ENCODE measurements around the gene DENND1B. TPM values are rescaled to one million over a fixed set of nuclear protein-coding genes. Genes with fewer than 3 reads are reported as not detected.
"Not testable (repeated sequence)": the region's sequence is repeated elsewhere in the genome, so short reads cannot be mapped to it uniquely, and the experiment has no call there.

DENND1B gene
- total RNA-seq, 1 donor from 2014 or later: 13.1 TPM

- peaks cover 10% of the 10 kb centered on the region for H3K4me1 Mint-ChIP-seq
- no peaks in the 10 kb centered on the region for H3K9me3 Mint-ChIP-seq
- no peaks in the 10 kb centered on the region for H3F3A ChIP-seq (ENCODE audit: low read depth)
- no peaks in the 10 kb centered on the region for H3K79me2 ChIP-seq (ENCODE audit: low read depth)
- no peak overlapping the region for H3K27ac Mint-ChIP-seq
- H3K4me1 ChIP-seq: peaks cover 9% of the 10 kb centered on the region
- H2AFZ ChIP-seq (replicated peaks): no peak overlapping the region
- no peak for DNase-seq (ENCODE audit: low spot score)
- H3K27ac ChIP-seq: no peak overlapping the region
- H3K9ac ChIP-seq: no peak overlapping the region
- H4K20me1 ChIP-seq (ENCODE audit: low read depth): no peaks in the 10 kb centered on the region
- no peak overlapping the region for H3K4me3 ChIP-seq
- no peak overlapping the region for H3K4me2 ChIP-seq
- H3K36me3 Mint-ChIP-seq: peaks cover 1% of the 10 kb centered on the region
- TF ChIP-seq EZH2 (IDR thresholded peaks at IDR 0.05) (no peak), EZH2phosphoT487 (IDR thresholded peaks at IDR 0.05) (no peak)
- TF ChIP-seq, protein P1, sequence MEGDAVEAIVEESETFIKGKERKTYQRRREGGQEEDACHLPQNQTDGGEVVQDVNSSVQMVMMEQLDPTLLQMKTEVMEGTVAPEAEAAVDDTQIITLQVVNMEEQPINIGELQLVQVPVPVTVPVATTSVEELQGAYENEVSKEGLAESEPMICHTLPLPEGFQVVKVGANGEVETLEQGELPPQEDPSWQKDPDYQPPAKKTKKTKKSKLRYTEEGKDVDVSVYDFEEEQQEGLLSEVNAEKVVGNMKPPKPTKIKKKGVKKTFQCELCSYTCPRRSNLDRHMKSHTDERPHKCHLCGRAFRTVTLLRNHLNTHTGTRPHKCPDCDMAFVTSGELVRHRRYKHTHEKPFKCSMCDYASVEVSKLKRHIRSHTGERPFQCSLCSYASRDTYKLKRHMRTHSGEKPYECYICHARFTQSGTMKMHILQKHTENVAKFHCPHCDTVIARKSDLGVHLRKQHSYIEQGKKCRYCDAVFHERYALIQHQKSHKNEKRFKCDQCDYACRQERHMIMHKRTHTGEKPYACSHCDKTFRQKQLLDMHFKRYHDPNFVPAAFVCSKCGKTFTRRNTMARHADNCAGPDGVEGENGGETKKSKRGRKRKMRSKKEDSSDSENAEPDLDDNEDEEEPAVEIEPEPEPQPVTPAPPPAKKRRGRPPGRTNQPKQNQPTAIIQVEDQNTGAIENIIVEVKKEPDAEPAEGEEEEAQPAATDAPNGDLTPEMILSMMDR (IDR thresholded peaks at IDR 0.05): no peak
- no peaks in the 10 kb centered on the region for H3K36me3 ChIP-seq
- no peak overlapping the region for H3K4me3 Mint-ChIP-seq
- H3K27me3 Mint-ChIP-seq (ENCODE audit: insufficient read depth, low read depth): no peaks in the 10 kb centered on the region
- no peaks in the 10 kb centered on the region for H3K9me3 ChIP-seq (ENCODE audit: low read depth)
- no peaks in the 10 kb centered on the region for H3K27me3 ChIP-seq
These were observed 13.6 kb downstream of the DENND1B start for GRCh38 chr1:197761654-197762053.

DNA sequence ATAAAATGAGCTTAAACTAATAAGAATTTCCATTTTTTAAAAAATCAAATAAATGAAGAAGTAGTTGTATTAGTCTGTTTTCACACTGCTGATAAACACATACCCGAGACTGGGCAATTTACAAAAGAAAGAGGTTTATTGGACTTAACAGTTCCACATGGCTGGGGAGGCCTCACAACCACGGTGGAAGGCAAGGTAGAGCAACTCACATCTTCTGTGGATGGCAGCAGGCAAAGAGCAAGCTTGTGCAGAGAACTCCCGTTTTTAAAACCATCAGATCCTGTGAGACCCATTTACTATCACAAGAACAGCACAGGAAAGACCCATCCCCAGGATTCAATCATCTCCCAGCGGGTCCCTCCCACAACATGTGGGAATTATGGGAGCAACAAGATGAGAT is 19.7 kb downstream of the DENND1B start:
- not testable (repeated sequence) for H3K27ac Mint-ChIP-seq; H2AFZ ChIP-seq (replicated peaks); H3K9me3 ChIP-seq (ENCODE audit: low read depth); H3F3A ChIP-seq (ENCODE audit: low read depth); H3K36me3 Mint-ChIP-seq; H3K27me3 ChIP-seq; H3K9me3 Mint-ChIP-seq; H3K9ac ChIP-seq; H3K4me1 Mint-ChIP-seq; H3K36me3 ChIP-seq; H3K4me2 ChIP-seq; H3K79me2 ChIP-seq (ENCODE audit: low read depth); H3K4me3 Mint-ChIP-seq; DNase-seq (ENCODE audit: low spot score); H3K27me3 Mint-ChIP-seq (ENCODE audit: insufficient read depth, low read depth); H3K4me1 ChIP-seq; H3K4me3 ChIP-seq; H4K20me1 ChIP-seq (ENCODE audit: low read depth); H3K27ac ChIP-seq

- H3K27me3 ChIP-seq; H3K4me1 Mint-ChIP-seq; H3K4me3 ChIP-seq; H3K27ac Mint-ChIP-seq; H2AFZ ChIP-seq (replicated peaks); H3K27me3 Mint-ChIP-seq (ENCODE audit: insufficient read depth, low read depth); H3K79me2 ChIP-seq (ENCODE audit: low read depth); H3K4me3 Mint-ChIP-seq; H4K20me1 ChIP-seq (ENCODE audit: low read depth); H3K36me3 ChIP-seq; H3K9me3 Mint-ChIP-seq; DNase-seq (ENCODE audit: low spot score); H3K4me2 ChIP-seq; H3K27ac ChIP-seq; H3K36me3 Mint-ChIP-seq; H3K9me3 ChIP-seq (ENCODE audit: low read depth); H3F3A ChIP-seq (ENCODE audit: low read depth); H3K4me1 ChIP-seq; H3K9ac ChIP-seq: not testable (repeated sequence)
These were observed 22.6 kb downstream of the DENND1B start for GRCh38 chr1:197752652-197753164.

DNA sequence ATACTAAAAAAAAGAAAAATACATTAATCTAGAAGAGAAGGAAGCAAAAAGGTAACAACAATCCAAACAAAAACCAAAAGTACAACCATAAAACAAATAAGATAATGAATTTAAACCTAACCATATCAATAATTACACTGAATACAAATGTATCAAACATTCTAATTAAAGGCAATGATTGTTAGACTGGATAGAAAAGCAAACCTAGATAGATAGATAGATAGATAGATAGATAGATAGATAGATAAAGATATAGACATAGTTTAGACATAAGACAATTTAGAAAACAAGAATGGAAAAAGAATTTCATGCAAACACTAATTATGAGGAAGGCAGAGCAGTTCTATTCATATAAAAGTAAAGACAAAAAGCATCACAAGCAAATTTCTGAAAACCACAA is 24.9 kb downstream of the DENND1B start:
- Histone ChIP-seq H3K9ac (no peak overlapping the region), H3K27me3 (no peaks in the 10 kb centered on the region), H3K27ac (no peak overlapping the region), H2AFZ (replicated peaks) (no peak overlapping the region), H4K20me1 (ENCODE audit: low read depth) (no peaks in the 10 kb centered on the region), H3K4me3 (no peak overlapping the region), H3K4me2 (no peak overlapping the region), H3K4me1 (no peaks in the 10 kb centered on the region), H3K79me2 (ENCODE audit: low read depth) (no peaks in the 10 kb centered on the region), H3K9me3 (ENCODE audit: low read depth) (no peaks in the 10 kb centered on the region), H3K36me3 (no peaks in the 10 kb centered on the region), H3F3A (ENCODE audit: low read depth) (peaks cover 6% of the 10 kb centered on the region)
- H3K9me3 Mint-ChIP-seq: peaks cover 6% of the 10 kb centered on the region
- TF ChIP-seq, protein P1 (IDR thresholded peaks at IDR 0.05): no peak
- TF ChIP-seq EZH2phosphoT487 (IDR thresholded peaks at IDR 0.05) (no peak), EZH2 (IDR thresholded peaks at IDR 0.05) (no peak)
- H3K36me3 Mint-ChIP-seq: peaks cover 14% of the 10 kb centered on the region
- no peak for DNase-seq (ENCODE audit: low spot score)
- no peaks in the 10 kb centered on the region for H3K4me1 Mint-ChIP-seq
- H3K27ac Mint-ChIP-seq: no peak overlapping the region
- no peak overlapping the region for H3K4me3 Mint-ChIP-seq
- no peaks in the 10 kb centered on the region for H3K27me3 Mint-ChIP-seq (ENCODE audit: insufficient read depth, low read depth)

All from neural progenitor cell (in vitro differentiated cells).